Subcutaneous adipose tissue (tissue), 4 donors: ENCODE data around the gene PLXNA4. TPM values are rescaled to one million over a fixed set of nuclear protein-coding genes. Genes with fewer than 3 reads are reported as not detected.

ENCODE experiments used
- total RNA-seq, 4 donors: library from RNA; depleted of rRNA; stranded (reverse); fragments of >200 nt; gene quantifications; one replicate each; pipeline ENCODE4 v1.1.0, GENCODE V29; 2016
- TF ChIP-seq, protein P1 (sequence below): fragments of 450-650 bp; IDR thresholded peaks from one replicate; pipeline ENCODE4 v1.5.1; 2016; ENCODE audit warnings: low read depth, mild to moderate bottlenecking, control low read depth, antibody characterized with exemption, moderate library complexity

PLXNA4 gene
- total RNA-seq, 4 donors from 2014 or later = 30.2 to 112 (median 54.6) TPM

DNA sequence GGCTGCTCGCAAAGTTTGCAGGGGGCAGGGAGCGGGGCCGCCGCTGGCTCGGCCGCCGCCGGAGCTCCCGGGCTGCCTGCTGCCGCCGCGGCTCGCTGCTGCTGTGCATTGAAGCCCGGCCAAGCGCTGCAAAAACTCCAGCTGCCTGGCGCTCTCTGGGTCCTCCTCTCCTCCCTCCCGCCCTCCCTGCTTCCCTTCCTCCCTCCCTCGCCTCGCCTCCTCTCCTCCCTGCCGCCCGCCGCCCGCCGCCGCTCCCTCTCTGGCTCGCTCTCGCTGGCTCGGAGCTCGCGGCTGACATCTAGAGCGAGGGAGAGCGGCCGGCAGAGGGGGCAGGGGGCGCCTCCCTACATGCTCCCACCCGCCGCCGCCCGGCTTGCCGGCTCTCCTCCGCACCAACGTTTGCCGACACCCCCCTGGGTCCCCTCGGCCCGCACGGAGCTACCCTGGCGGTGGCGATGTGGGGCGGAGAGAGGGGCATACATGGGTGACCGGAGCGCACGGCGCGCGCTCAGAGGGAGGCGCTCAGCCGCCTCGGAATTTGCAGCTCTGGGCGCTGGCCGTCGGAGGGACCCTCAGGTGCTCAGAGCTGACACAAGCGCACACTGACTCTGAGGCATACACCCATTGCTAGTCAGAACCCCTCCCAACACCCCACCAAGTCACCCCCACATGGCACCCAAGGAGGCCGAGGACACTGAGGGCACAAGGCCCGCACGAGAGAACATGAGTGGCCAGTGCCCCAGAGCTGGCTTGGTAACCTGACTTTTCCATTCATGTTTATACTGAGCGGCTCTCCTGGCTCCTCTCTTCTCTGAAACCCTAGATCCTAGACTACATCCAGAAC, 1.2 kb upstream of the PLXNA4 start:
- TF ChIP-seq, protein P1, sequence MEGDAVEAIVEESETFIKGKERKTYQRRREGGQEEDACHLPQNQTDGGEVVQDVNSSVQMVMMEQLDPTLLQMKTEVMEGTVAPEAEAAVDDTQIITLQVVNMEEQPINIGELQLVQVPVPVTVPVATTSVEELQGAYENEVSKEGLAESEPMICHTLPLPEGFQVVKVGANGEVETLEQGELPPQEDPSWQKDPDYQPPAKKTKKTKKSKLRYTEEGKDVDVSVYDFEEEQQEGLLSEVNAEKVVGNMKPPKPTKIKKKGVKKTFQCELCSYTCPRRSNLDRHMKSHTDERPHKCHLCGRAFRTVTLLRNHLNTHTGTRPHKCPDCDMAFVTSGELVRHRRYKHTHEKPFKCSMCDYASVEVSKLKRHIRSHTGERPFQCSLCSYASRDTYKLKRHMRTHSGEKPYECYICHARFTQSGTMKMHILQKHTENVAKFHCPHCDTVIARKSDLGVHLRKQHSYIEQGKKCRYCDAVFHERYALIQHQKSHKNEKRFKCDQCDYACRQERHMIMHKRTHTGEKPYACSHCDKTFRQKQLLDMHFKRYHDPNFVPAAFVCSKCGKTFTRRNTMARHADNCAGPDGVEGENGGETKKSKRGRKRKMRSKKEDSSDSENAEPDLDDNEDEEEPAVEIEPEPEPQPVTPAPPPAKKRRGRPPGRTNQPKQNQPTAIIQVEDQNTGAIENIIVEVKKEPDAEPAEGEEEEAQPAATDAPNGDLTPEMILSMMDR = no peak

DNA sequence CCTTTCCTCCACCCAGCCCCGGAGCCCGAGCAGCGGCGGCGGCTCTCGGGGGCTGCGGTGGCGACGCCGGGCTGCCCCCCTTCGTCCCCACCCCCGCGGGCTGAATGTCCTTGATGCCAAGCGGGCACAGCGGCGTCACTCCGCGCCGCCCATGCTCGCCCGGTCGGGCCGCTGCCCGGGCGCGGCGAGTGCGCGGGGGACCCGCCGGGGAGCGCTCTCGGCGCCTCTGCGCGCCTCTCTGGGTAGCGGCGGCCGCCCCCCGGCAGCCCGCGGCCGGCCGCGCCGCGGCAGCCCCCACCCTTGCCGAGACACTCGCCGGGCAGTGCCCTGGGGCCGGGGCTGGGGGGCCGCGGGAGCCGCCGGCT, 433 bp upstream of the PLXNA4 start:
- TF ChIP-seq, protein P1 = no peak

DNA sequence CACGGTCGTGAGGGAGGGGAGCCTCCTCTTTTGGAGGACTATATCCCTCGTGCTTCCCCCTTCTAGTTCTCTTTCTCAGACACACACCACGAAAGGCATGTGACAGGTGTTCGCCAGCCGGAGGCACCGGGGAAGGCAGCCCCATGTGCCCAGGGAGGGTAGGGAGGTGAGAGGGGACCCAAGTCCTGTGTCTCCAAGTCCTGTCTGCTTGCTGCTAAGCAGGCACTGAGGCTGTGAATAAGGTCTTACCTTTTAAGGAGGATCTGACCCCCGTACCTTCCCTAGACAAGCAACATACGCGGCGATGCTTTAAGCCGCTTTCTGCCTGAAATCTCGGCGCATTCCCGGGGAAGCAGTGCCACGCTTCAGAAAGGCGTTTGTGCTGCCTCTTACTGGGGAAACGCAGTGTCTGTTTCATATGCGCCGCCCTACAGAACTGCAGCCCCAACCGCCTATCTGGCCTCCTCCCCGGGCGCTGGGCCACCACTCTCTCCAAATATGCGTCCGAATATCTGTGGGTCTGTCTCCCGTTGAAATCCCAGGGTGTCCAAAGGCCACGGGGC, 770 bp downstream of the PLXNA4 start:
- TF ChIP-seq, protein P1 = no peak

DNA sequence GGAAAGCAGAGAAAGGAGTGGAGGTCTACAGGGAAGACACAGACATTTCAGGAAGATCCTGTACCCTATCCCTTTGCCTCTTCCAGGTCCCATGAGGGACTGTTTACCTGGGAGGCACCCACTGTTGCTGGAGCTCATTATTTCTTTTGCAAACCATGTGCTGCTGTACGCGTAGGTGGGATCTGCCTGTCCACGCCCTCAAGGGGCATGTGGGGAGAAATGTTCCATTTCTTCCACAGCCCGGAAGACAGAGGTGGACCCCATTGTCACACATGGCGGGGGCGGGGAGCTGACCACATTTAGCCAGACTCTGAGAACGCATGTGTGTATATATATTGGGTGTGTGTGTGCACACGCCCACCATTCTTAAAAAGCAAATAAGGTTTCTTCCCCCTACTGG, 2.0 kb downstream of the PLXNA4 start:
- TF ChIP-seq, protein P1 = no peak

DNA sequence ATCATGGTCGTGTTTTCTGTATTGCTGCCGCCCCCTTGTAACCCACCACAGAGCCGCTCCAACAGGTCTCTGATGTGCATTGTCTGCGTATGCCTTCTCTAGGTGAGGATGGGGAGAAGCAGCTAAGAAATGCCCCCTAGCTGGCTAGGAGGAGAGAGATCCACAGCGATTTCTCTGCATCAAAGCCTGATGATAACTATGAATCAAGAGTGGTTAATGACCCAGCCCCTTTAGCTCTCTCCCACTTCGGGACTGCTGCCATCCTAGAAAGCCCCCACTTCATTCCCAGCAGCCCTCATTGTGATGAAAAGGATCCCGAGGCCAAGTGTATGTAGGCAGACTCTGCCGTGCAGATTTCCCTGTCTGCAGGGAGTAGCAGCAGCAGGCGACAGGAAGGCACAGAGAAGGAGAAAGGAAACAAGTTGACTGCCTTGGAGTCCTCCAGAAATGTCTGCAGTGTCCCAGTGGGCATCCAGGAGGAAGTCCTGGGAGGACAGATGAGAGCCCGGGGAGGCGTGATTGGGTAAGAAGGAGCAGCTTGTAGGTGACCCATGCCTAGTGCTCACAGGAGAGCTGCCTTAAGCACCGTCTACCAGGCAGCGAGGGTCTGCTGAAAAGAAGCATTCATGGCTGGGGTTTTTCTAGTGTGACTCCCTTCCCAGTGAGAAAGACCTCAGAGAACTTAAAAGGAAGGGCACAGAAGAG, 2.9 kb downstream of the PLXNA4 start:
- TF ChIP-seq, protein P1 = no peak

DNA sequence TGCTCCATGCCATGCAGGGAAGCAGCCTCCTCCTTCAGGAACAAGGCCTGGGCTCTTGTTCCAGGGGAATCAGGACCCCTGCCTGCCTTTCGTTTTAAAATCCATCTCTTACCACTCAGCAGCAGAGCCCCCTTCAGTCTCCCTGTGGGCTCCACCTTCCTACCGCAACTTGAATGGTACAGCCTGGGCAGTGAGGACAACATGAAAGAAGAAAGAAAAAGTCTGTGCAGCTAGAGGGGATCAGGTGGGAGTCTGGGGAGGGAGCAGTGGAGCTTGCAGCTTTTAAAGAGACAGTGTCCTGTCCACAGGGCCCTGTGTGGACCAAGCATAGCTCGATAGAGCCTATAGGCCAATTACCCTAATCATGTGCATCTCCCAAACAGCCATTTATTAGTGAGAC, 3.7 kb downstream of the PLXNA4 start:
- TF ChIP-seq, protein P1 = no peak

DNA sequence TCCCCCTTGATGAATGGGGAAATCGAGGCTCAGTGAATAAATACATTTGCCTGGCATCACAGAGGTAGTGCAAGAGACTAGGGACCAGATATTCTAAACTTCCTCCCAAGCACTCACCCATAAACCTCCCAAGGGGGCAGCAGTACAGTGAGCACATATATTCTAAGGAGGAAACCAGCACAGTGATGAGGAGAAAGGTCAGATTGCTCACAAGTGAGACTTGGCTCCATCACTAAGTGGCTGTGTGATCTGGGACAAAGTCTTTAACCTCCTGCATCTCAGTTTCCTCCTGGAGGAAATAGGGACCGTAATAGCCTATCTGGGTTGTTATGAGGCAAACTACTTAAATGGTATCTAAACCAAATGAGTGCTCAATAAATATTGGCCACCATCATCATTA, 4.3 kb downstream of the PLXNA4 start:
- TF ChIP-seq, protein P1 = no peak
